Right lobe of liver (tissue), 6 donors: ENCODE data around the gene CIROP. TPM values are rescaled to one million over a fixed set of nuclear protein-coding genes. Genes with fewer than 3 reads are reported as not detected.

Source experiments
- ATAC-seq, 4 donors: fragments of 200-7000 bp; cut with Tn5 transposase; one replicate each; pipeline ENCODE4 v1.9.1; 2020; ENCODE audit warnings: mild to moderate bottlenecking in 4 of 4, moderate library complexity in 4 of 4
- DNase-seq, 3 donors: peaks; one replicate each; pipeline ENCODE4 v3.0.0-alpha.2; 2020
- H3K27ac ChIP-seq, 3 donors: fragments of 200-600 bp; one replicate each; pipeline ENCODE4 v1.8.0; 2022
- H3K27me3 ChIP-seq, 2 donors: fragments of 200-600 bp; one replicate each; pipeline ENCODE4 v1.8.0; 2022
- H3K36me3 ChIP-seq, 4 donors: fragments of 200-600 bp; sonication (generic) in 1 of 4; one replicate each; pipeline versions ENCODE4 v1.5.1 to v1.8.0; 2017 to 2022; ENCODE audit warnings: control low read depth in 1 of 4
- H3K4me1 ChIP-seq, 4 donors: fragments of 200-600 bp; sonication (generic) in 1 of 4; one replicate each; pipeline versions ENCODE4 v1.5.1 to v1.8.0; 2017 to 2022; ENCODE audit warnings: control low read depth in 1 of 4
- H3K4me3 ChIP-seq, 3 donors: fragments of 200-600 bp; one replicate each; pipeline ENCODE4 v1.8.0; 2022
- H3K9me3 ChIP-seq, 4 donors: fragments of 200-600 bp; sonication (generic) in 1 of 4; one replicate each; pipeline versions ENCODE4 v1.5.1 to v1.8.0; 2017 to 2022; ENCODE audit warnings: control low read depth in 1 of 4
- CTCF ChIP-seq, 4 donors: fragments of 200-600 bp in 3 of 4; fragments of 450-650 bp in 1 of 4; IDR thresholded peaks; one replicate each; pipeline versions ENCODE4 v1.5.1 to v1.8.0; 2016 to 2022; ENCODE audit warnings: antibody characterized with exemption in 4 of 4, mild to moderate bottlenecking in 2 of 4
- POLR2A ChIP-seq: fragments of 450-650 bp; IDR thresholded peaks from one replicate; pipeline ENCODE4 v1.6.1; 2017; ENCODE audit warnings: antibody characterized with exemption, mild to moderate bottlenecking
- WGBS: methylation state at CpG from one replicate; pipeline ENCODE4 v1.1.6; 2018; ENCODE audit warnings: low coverage, low lambda C conversion rate; ENCODE audit not compliant: insufficient coverage; ENCODE audit errors: missing lambda C conversion rate; 5-methylcytosine and 5-hydroxymethylcytosine counted together
- intact Hi-C, 2 donors: fragments of 100-400 bp; cut with DNase I; formaldehyde crosslinking; loops; one replicate each; pipeline versions ENCODE4 v1.11.2 to v1.14.1; 2022
- total RNA-seq, 6 experiments: library from RNA; depleted of rRNA in 2 of 6; stranded (reverse); fragments of >200 nt in 2 of 6; fragmentation: NEBNext Ultra II Directional in 3 of 6; extraction: Animal tissue kit (Norgen Biotek cat#: 25700) in 3 of 6; gene quantifications; one replicate each; pipeline versions ENCODE4 v1.1.0 to v1.2.4, GENCODE V29; 2016 to 2023
- donor health status: DM: no; HTN: yes; CAD: no.
- donor health status: DM: no; HTN: no; CAD: no.
- donor health status: DM: no; HTN: no; CAD: no.
- donor health status: DM: no; HTN: yes; CAD: no.
- donor health status: DM: no; HTN: yes; CAD: no.

CIROP gene
- total RNA-seq, 6 experiments from 2014 or later, result not detected

GRCh38 chr14:23051141-23052057 lies 53.4 kb downstream of the CIROP start:
- no peak for DNase-seq
- Histone ChIP-seq H3K9me3 (no peaks in the 10 kb centered on the region), H3K4me1 (no peaks in the 10 kb centered on the region), H3K4me3 (no peak overlapping the region), H3K27ac (no peak overlapping the region), H3K27me3 (no peaks in the 10 kb centered on the region), H3K36me3 (no peaks in the 10 kb centered on the region)
- no peak for ATAC-seq
- intact Hi-C loops, result no loop called here
- 90% methylated on average over 3 of the region's 5 CpGs for WGBS
- TF ChIP-seq POLR2A (no peak), CTCF (IDR thresholded peaks at IDR 0.05) (no peak)

Other genes with a start within 250 kb of the CIROP start
- 10 to 100 TPM; 31.0 to 54.5 (median 44.6) TPM for gene LRP10, start 233.2 kb downstream of the CIROP start, total RNA-seq
- gene REM2, start 221.8 kb downstream of the CIROP start, total RNA-seq, result under 1 TPM in 2 of 6 experiments, not detected in 4; 0.10 to 0.12 TPM
- gene RBM23, start 185.8 kb downstream of the CIROP start, total RNA-seq, result 10 to 100 TPM; 22.2 to 38.0 (median 34.0) TPM
- gene PRMT5, start 175.6 kb downstream of the CIROP start, total RNA-seq, result 10 to 100 TPM; 22.5 to 32.1 (median 25.7) TPM
- gene HAUS4, start 147.9 kb downstream of the CIROP start, total RNA-seq, result 10 to 100 TPM in 4 of 6 experiments, 1 to 10 TPM in 2; 6.8 to 17.9 (median 12.4) TPM
- gene AJUBA, start 122.4 kb downstream of the CIROP start, total RNA-seq, result 10 to 100 TPM in 5 of 6 experiments, 1 to 10 TPM in 1; 7.8 to 64.6 (median 54.2) TPM
- 1 to 10 TPM; 1.7 to 4.0 (median 3.2) TPM for gene C14orf93, start 94.8 kb downstream of the CIROP start, total RNA-seq
- 10 to 100 TPM; 51.2 to 93.5 (median 59.1) TPM for gene PSMB5, start 70.1 kb downstream of the CIROP start, total RNA-seq
- gene PSMB11, start 62.8 kb downstream of the CIROP start, total RNA-seq, result not detected
- gene CDH24, start 47.5 kb downstream of the CIROP start, total RNA-seq, result under 1 TPM; 0.26 to 0.74 (median 0.54) TPM
- 10 to 100 TPM; 40.5 to 66.1 (median 52.9) TPM for gene ACIN1, start 9.9 kb downstream of the CIROP start, total RNA-seq
- gene C14orf119, start 9.5 kb downstream of the CIROP start, total RNA-seq, result 10 to 100 TPM; 10.7 to 22.6 (median 14.1) TPM
- under 1 TPM in 2 of 6 experiments, not detected in 4; 0.13 to 0.18 TPM for gene CEBPE, start 14.3 kb upstream of the CIROP start, total RNA-seq
- gene SLC7A8, start 78.7 kb upstream of the CIROP start, total RNA-seq, result 10 to 100 TPM in 1 of 6 experiments, 1 to 10 TPM in 5; 3.2 to 10.1 (median 4.4) TPM
- gene RNF212B, start 132.9 kb upstream of the CIROP start, total RNA-seq, result under 1 TPM in 1 of 6 experiments, not detected in 5; 0.49 TPM
- 1 to 10 TPM; 3.4 to 8.8 (median 5.3) TPM for gene HOMEZ, start 181.1 kb upstream of the CIROP start, total RNA-seq
- gene PPP1R3E, start 197.9 kb upstream of the CIROP start, total RNA-seq, result 10 to 100 TPM in 2 of 6 experiments, 1 to 10 TPM in 4; 4.0 to 11.1 (median 8.1) TPM
- 10 to 100 TPM in 4 of 6 experiments, 1 to 10 TPM in 2; 8.8 to 15.8 (median 12.1) TPM for gene BCL2L2, start 201.8 kb upstream of the CIROP start, total RNA-seq
- 10 to 100 TPM; 23.6 to 95.3 (median 64.6) TPM for gene PABPN1, start 216.5 kb upstream of the CIROP start, total RNA-seq
- gene SLC22A17, start 247.9 kb upstream of the CIROP start, total RNA-seq, result 1 to 10 TPM; 1.5 to 2.7 (median 2.1) TPM